Endothelial cell (in vitro differentiated cells): Measurements from ENCODE around the gene NTM. TPM values are rescaled to one million over a fixed set of nuclear protein-coding genes. Genes with fewer than 3 reads are reported as not detected.

Experiments used
- DNase-seq: peaks from one replicate; pipeline ENCODE4 v3.0.0; 2021; ENCODE audit warnings: low spot score
- H3K27ac Mint-ChIP-seq: one replicate; pipeline ENCODE4 v1.8.0; 2021; ENCODE audit warnings: mixed read lengths, inconsistent platforms; ENCODE audit not compliant: unreplicated experiment
- H3K27me3 Mint-ChIP-seq: one replicate; pipeline ENCODE4 v1.8.0; 2021; ENCODE audit warnings: mild to moderate bottlenecking, moderate library complexity, mixed read lengths, inconsistent platforms; ENCODE audit not compliant: unreplicated experiment
- H3K36me3 Mint-ChIP-seq: one replicate; pipeline ENCODE4 v1.8.0; 2021; ENCODE audit warnings: mild to moderate bottlenecking, low read depth, mixed read lengths, inconsistent platforms; ENCODE audit not compliant: unreplicated experiment
- H3K4me1 Mint-ChIP-seq: one replicate; pipeline ENCODE4 v1.8.0; 2021; ENCODE audit warnings: mild to moderate bottlenecking, mixed read lengths, inconsistent platforms; ENCODE audit not compliant: unreplicated experiment
- H3K4me3 Mint-ChIP-seq: one replicate; pipeline ENCODE4 v1.8.0; 2021; ENCODE audit warnings: mild to moderate bottlenecking, mixed read lengths, inconsistent platforms; ENCODE audit not compliant: unreplicated experiment
- H3K9me3 Mint-ChIP-seq: one replicate; pipeline ENCODE4 v1.8.0; 2021; ENCODE audit warnings: mixed read lengths, inconsistent platforms; ENCODE audit not compliant: unreplicated experiment
- total RNA-seq: library from RNA; stranded (reverse); fragmentation: NEBNext Ultra II Directional; extraction: Animal tissue kit (Norgen Biotek cat#: 25700); gene quantifications from one replicate; pipeline ENCODE4 v1.2.1, GENCODE V29; 2021; ENCODE audit not compliant: unreplicated experiment
- TF ChIP-seq, protein P1 (sequence below): fragments of 200-600 bp; sonication (generic); IDR thresholded peaks from one replicate; pipeline ENCODE4 v1.5.0; 2021; ENCODE audit warnings: antibody characterized with exemption; ENCODE audit not compliant: unreplicated experiment

NTM gene
- total RNA-seq, 1 donor from 2014 or later = 3.6 TPM

DNA sequence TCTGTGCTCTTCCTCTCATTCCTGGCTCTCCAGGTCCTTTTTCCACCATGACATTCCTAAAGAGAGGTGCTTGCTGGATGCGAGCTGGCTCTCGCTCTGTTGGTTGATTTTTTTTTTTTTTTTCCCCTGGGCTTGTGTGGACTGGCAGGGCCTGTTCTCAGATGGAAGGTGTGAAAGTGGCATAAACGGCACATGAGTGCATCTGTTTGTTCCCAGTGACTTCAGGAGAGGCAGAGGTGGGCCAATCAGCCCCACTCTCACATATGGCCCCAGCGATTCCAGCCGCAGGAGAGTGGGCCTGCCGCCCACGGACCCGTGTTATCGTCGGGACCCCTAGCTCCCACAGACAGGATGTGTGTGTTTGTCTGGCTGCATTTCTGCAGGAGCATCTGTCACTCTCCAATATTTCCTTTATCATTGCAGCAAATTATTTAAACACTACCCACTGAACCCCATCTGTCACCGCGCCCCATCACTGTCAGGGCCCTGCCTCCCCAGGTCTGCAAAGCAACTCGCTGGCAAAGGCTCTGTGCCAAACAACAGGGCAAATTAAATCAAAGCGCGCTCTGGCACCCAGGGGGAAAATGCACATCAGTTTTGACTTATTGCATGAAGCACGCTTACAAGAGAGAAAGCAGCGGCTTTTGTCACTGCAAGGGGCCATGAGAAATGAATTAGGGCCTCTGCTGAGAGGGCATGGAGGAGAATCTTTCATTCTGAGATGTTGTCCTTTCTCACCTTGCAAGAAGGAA, 886.3 kb downstream of the NTM start:
- no peaks in the 10 kb centered on the region for H3K36me3 Mint-ChIP-seq
- H3K27me3 Mint-ChIP-seq = no peaks in the 10 kb centered on the region
- no peaks in the 10 kb centered on the region for H3K4me1 Mint-ChIP-seq
- TF ChIP-seq, protein P1, sequence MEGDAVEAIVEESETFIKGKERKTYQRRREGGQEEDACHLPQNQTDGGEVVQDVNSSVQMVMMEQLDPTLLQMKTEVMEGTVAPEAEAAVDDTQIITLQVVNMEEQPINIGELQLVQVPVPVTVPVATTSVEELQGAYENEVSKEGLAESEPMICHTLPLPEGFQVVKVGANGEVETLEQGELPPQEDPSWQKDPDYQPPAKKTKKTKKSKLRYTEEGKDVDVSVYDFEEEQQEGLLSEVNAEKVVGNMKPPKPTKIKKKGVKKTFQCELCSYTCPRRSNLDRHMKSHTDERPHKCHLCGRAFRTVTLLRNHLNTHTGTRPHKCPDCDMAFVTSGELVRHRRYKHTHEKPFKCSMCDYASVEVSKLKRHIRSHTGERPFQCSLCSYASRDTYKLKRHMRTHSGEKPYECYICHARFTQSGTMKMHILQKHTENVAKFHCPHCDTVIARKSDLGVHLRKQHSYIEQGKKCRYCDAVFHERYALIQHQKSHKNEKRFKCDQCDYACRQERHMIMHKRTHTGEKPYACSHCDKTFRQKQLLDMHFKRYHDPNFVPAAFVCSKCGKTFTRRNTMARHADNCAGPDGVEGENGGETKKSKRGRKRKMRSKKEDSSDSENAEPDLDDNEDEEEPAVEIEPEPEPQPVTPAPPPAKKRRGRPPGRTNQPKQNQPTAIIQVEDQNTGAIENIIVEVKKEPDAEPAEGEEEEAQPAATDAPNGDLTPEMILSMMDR = no peak
- H3K4me3 Mint-ChIP-seq = no peak overlapping the region
- DNase-seq = no peak
- no peak overlapping the region for H3K27ac Mint-ChIP-seq
- H3K9me3 Mint-ChIP-seq = no peaks in the 10 kb centered on the region

GRCh38 chr11:132257871-132258270, 887.5 kb downstream of the NTM start:
- Mint-ChIP-seq H3K36me3 (no peaks in the 10 kb centered on the region), H3K4me3 (no peak overlapping the region), H3K9me3 (no peaks in the 10 kb centered on the region), H3K4me1 (no peaks in the 10 kb centered on the region), H3K27me3 (no peaks in the 10 kb centered on the region), H3K27ac (no peak overlapping the region)
- TF ChIP-seq, protein P1 = no peak
- no peak for DNase-seq

DNA sequence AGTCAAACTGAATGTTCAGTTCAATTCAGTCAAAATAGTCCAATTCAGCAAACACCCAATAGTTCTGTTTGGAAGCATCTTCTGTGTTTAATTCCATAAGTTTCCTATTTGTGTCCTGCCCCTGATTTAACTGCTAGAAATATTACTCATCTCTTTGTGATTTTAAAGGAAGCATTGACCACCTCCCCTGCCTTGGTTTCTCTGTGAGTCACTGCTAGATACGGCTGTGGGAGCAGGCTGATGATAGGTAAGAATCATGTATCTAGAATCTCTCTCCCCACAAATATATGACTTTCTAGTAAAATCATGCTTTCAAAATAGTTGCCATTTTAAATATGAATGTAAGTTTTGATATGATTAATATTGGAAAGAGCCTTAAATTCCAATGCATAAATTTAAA, 888.5 kb downstream of the NTM start:
- Mint-ChIP-seq H3K4me3 (no peak overlapping the region), H3K4me1 (peaks cover 2% of the 10 kb centered on the region)

DNA sequence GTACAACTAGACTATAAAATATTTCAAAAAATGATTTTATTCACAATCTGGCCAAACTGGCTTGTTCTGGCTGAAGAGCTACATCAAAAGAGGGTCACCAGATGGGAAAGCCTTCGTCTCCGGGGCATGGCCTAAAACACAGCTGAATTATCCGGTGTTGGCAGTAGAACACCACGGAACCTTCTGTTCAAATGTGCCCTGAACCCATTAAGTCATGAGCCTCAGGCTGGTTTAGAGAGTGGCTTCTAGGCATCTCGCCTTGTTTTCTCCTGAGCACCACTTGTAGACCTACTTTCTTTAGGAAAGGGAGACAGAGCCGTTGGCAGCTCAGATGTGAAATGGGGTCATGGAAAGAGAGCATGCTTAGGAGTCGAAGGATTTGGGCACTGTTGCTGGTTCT, 890.2 kb downstream of the NTM start:
- H3K27me3 Mint-ChIP-seq = peaks cover 3% of the 10 kb centered on the region
- no peaks in the 10 kb centered on the region for H3K9me3 Mint-ChIP-seq
- TF ChIP-seq, protein P1 = no peak
- peaks cover 2% of the 10 kb centered on the region for H3K4me1 Mint-ChIP-seq
- no peaks in the 10 kb centered on the region for H3K36me3 Mint-ChIP-seq
- H3K27ac Mint-ChIP-seq = no peak overlapping the region
- no peak for DNase-seq
- H3K4me3 Mint-ChIP-seq = no peak overlapping the region

More for the DNA sequence above, 888.5 kb downstream of the NTM start:
- no peaks in the 10 kb centered on the region for H3K36me3 Mint-ChIP-seq
- TF ChIP-seq, protein P1 = no peak
- no peaks in the 10 kb centered on the region for H3K27me3 Mint-ChIP-seq
- no peak overlapping the region for H3K27ac Mint-ChIP-seq
- no peaks in the 10 kb centered on the region for H3K9me3 Mint-ChIP-seq
- no peak for DNase-seq

DNA sequence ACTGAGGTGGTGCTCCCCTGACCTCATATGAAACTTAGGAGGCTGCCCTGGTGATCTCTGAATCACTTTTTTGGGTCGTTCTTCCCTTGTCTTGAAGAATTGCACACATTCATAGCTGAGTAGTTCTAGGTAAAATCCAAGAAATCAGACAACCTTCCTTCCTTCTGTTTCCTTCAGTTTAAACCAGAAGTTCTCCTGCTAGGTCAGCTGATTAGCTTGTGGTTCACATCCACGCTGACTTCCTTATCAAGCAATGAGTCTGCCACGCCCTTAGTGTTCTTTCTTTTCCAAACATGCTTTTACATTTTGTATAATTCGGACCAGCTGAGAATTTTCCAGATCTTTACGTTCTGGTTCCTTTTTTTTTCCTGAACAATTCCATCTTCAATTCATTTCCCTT, 892.8 kb downstream of the NTM start:
- Mint-ChIP-seq H3K4me3 (no peak overlapping the region), H3K9me3 (no peaks in the 10 kb centered on the region), H3K27me3 (peaks cover 3% of the 10 kb centered on the region), H3K27ac (no peak overlapping the region), H3K36me3 (no peaks in the 10 kb centered on the region), H3K4me1 (peaks cover 3% of the 10 kb centered on the region)
- DNase-seq = no peak
- TF ChIP-seq, protein P1 = no peak
